Measurements from ENCODE around the gene TRA2A. TPM values are rescaled to one million over a fixed set of nuclear protein-coding genes. Genes with fewer than 3 reads are reported as not detected.
A peak's percentile ranks its signal among the peaks of the same experiment; 100 is the strongest.
"Not testable (repeated sequence)": the region's sequence is repeated elsewhere in the genome, so short reads cannot be mapped to it uniquely, and the experiment has no call there.

The TRA2A gene
- total RNA-seq, 1 donor from 2014 or later: 84.1 TPM

GRCh38 chr7:23532490-23533237, 883 bp upstream of the TRA2A start:
- peak overlapping the region; percentile 94 for H3K27ac ChIP-seq
- H3K27me3 ChIP-seq (ENCODE audit: low read depth): no peaks in the 10 kb centered on the region
- intact Hi-C loops (cut with DNase I): no loop called here
- ATAC-seq: no peak
- H3K4me1 ChIP-seq: peaks cover 35% of the 10 kb centered on the region
- H3K4me3 ChIP-seq: peak overlapping the region; percentile 90
- DNase-seq: no peak
- no peaks in the 10 kb centered on the region for H3K9me3 ChIP-seq
- H3K36me3 ChIP-seq: no peaks in the 10 kb centered on the region
- TF ChIP-seq CTCF (IDR thresholded peaks at IDR 0.05): no peak

- no peaks in the 10 kb centered on the region for H3K36me3 ChIP-seq
- H3K27me3 ChIP-seq (ENCODE audit: low read depth): no peaks in the 10 kb centered on the region
- ATAC-seq (peak; percentile 82 to 86), DNase-seq (peak; percentile 72)
- H3K27ac ChIP-seq: peak overlapping the region; percentile 94
- H3K4me1 ChIP-seq: peaks cover 49% of the 10 kb centered on the region
- intact Hi-C loops (cut with DNase I): no loop called here
- H3K4me3 ChIP-seq: peak overlapping the region; percentile 90
- TF ChIP-seq CTCF (IDR thresholded peaks at IDR 0.05): no peak
- no peaks in the 10 kb centered on the region for H3K9me3 ChIP-seq
Observed at GRCh38 chr7:23531050-23531793, 559 bp downstream of the TRA2A start.

GRCh38 chr7:23530405-23530804, 1.4 kb downstream of the TRA2A start:
- DNase-seq: no peak
- intact Hi-C loops (cut with DNase I): no loop called here
- Histone ChIP-seq H3K27ac (peak overlapping the region; percentile 94), H3K27me3 (ENCODE audit: low read depth) (no peaks in the 10 kb centered on the region), H3K36me3 (no peaks in the 10 kb centered on the region), H3K9me3 (no peaks in the 10 kb centered on the region), H3K4me3 (peak overlapping the region; percentile 90), H3K4me1 (peaks cover 57% of the 10 kb centered on the region)
- ATAC-seq: peak in 1 of 2 donors; percentile 22
- TF ChIP-seq CTCF (IDR thresholded peaks at IDR 0.05): peak; percentile 12

GRCh38 chr7:23529262-23529859, 2.4 kb downstream of the TRA2A start:
- no peak for TF ChIP-seq CTCF (IDR thresholded peaks at IDR 0.05)
- Histone ChIP-seq H3K36me3 (no peaks in the 10 kb centered on the region), H3K4me1 (peaks cover 68% of the 10 kb centered on the region), H3K4me3 (peak overlapping the region; percentile 90), H3K27me3 (ENCODE audit: low read depth) (no peaks in the 10 kb centered on the region), H3K27ac (no peak overlapping the region), H3K9me3 (no peaks in the 10 kb centered on the region)
- ATAC-seq (no peak), DNase-seq (no peak)
- intact Hi-C loops (cut with DNase I): no loop called here

DNA sequence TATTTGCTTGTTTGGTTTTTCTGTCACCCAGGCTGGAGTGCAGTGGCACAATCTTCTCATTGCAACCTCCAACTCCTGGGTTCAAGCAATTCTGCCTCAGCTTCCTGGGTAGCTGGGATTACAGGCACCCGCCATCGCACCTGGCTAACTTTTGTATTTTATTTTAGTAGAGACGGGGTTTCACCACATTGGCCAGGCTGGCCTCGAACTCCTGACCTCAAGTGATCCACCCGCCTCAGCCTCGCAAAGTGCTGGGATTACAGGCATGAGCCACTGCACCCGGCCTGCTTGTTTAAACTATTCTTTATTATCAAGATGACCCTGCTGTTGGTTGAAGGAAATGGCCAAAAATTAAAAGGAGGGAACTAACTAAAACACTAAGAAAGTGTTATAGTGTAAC, 6.2 kb downstream of the TRA2A start:
- Histone ChIP-seq H3K4me1 (peaks cover 81% of the 10 kb centered on the region), H3K36me3 (peaks cover 17% of the 10 kb centered on the region)
- ATAC-seq; H3K4me3 ChIP-seq; DNase-seq; H3K27me3 ChIP-seq (ENCODE audit: low read depth); H3K9me3 ChIP-seq; H3K27ac ChIP-seq; intact Hi-C loops (cut with DNase I): not testable (repeated sequence)
